ENCODE measurements around the gene CDH13. TPM values are rescaled to one million over a fixed set of nuclear protein-coding genes. Genes with fewer than 3 reads are reported as not detected.

Gene CDH13
- total RNA-seq, 1 donor, result 102 TPM

- Histone ChIP-seq H3K4me2 (ENCODE audit: insufficient read depth, low read length) (no peak overlapping the region), H2AFZ (ENCODE audit: low read length) (no peak overlapping the region), H3K27me3 (ENCODE audit: insufficient read depth, low read length) (no peaks in the 10 kb centered on the region), H3K4me1 (ENCODE audit: insufficient read depth, low read length) (no peaks in the 10 kb centered on the region), H3K27ac (ENCODE audit: low read depth, low read length) (no peak overlapping the region), H3K79me2 (ENCODE audit: insufficient read depth, low read length) (no peaks in the 10 kb centered on the region), H3K4me3 (ENCODE audit: insufficient read depth, low read length) (no peak overlapping the region), H3K36me3 (ENCODE audit: insufficient read depth, low read length) (no peaks in the 10 kb centered on the region), H4K20me1 (ENCODE audit: insufficient read depth, low read length) (no peaks in the 10 kb centered on the region), H3K9me3 (ENCODE audit: low read depth, low read length) (peaks cover 2% of the 10 kb centered on the region)
- no peak for DNase-seq (ENCODE audit: insufficient read length, low spot score, missing footprints)
- no peak for TF ChIP-seq CTCF (IDR thresholded peaks at IDR 0.05; ENCODE audit: extremely low read depth, low read depth, low read length)
Measured at GRCh38 chr16:83789642-83790401, 1163.1 kb downstream of the CDH13 start.

GRCh38 chr16:83791916-83792315 is 1165.1 kb downstream of the CDH13 start:
- no peaks in the 10 kb centered on the region for H3K4me1 ChIP-seq (ENCODE audit: insufficient read depth, low read length)
- no peak for TF ChIP-seq CTCF (IDR thresholded peaks at IDR 0.05; ENCODE audit: extremely low read depth, low read depth, low read length)
- H3K27me3 ChIP-seq (ENCODE audit: insufficient read depth, low read length), result no peaks in the 10 kb centered on the region
- H3K79me2 ChIP-seq (ENCODE audit: insufficient read depth, low read length), result no peaks in the 10 kb centered on the region
- H2AFZ ChIP-seq (ENCODE audit: low read length), result no peak overlapping the region
- H3K4me2 ChIP-seq (ENCODE audit: insufficient read depth, low read length), result no peak overlapping the region
- H3K36me3 ChIP-seq (ENCODE audit: insufficient read depth, low read length), result no peaks in the 10 kb centered on the region
- no peak overlapping the region for H3K27ac ChIP-seq (ENCODE audit: low read depth, low read length)
- no peak overlapping the region for H3K4me3 ChIP-seq (ENCODE audit: insufficient read depth, low read length)
- no peaks in the 10 kb centered on the region for H4K20me1 ChIP-seq (ENCODE audit: insufficient read depth, low read length)
- no peak for DNase-seq (ENCODE audit: insufficient read length, low spot score, missing footprints)
- H3K9me3 ChIP-seq (ENCODE audit: low read depth, low read length), result peaks cover 2% of the 10 kb centered on the region

DNA sequence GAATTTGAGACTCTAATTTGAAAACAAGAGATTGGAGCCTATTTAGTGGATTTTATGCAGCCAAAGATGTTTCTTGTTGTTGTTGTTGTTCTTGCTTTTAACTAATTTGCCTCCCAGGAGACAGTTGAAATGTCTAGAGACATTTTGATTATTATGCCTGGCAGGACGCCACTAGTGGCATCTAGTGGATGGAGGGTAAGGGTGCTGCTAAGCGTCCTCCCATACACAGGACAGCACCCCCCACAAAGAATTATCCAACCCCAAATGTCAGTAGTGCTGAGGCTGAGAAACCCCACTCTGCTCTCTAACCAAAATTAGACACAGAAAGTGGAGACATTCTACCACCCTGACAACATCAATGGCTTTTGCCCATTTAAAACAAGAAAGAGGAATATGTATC is 1165.6 kb downstream of the CDH13 start:
- TF ChIP-seq CTCF (IDR thresholded peaks at IDR 0.05; ENCODE audit: extremely low read depth, low read depth, low read length), result no peak
- Histone ChIP-seq H3K27ac (ENCODE audit: low read depth, low read length) (no peak overlapping the region), H3K4me2 (ENCODE audit: insufficient read depth, low read length) (no peak overlapping the region), H3K79me2 (ENCODE audit: insufficient read depth, low read length) (no peaks in the 10 kb centered on the region), H3K36me3 (ENCODE audit: insufficient read depth, low read length) (no peaks in the 10 kb centered on the region), H3K4me1 (ENCODE audit: insufficient read depth, low read length) (no peaks in the 10 kb centered on the region), H3K9me3 (ENCODE audit: low read depth, low read length) (peaks cover 2% of the 10 kb centered on the region), H3K27me3 (ENCODE audit: insufficient read depth, low read length) (no peaks in the 10 kb centered on the region), H3K4me3 (ENCODE audit: insufficient read depth, low read length) (no peak overlapping the region), H4K20me1 (ENCODE audit: insufficient read depth, low read length) (no peaks in the 10 kb centered on the region), H2AFZ (ENCODE audit: low read length) (no peak overlapping the region)
- no peak for DNase-seq (ENCODE audit: insufficient read length, low spot score, missing footprints)

DNA sequence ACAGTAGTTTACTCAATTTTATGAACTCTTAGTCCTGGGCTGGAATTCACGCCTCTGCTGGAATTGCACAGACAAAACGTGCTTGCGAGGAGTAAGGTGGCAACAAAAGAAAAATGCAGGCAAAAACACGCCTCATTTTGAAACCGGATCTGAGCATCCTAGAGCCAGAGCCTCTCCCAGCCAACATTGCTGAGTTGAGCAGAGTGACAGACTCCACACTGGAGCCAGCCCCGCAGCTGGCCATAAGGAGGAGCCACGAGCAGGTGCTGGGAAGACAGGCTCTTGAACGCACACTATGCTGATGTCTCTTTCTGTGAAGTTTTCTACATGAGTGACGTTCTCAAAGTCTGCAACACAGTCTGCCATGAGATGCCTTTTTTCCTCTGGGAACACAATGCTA is 1166.4 kb downstream of the CDH13 start:
- no peak for DNase-seq (ENCODE audit: insufficient read length, low spot score, missing footprints)
- TF ChIP-seq CTCF (IDR thresholded peaks at IDR 0.05; ENCODE audit: extremely low read depth, low read depth, low read length), result no peak

More for the DNA sequence above, 1166.4 kb downstream of the CDH13 start:
- Histone ChIP-seq H4K20me1 (ENCODE audit: insufficient read depth, low read length) (no peaks in the 10 kb centered on the region), H3K27ac (ENCODE audit: low read depth, low read length) (no peak overlapping the region), H3K9me3 (ENCODE audit: low read depth, low read length) (peaks cover 2% of the 10 kb centered on the region), H3K4me1 (ENCODE audit: insufficient read depth, low read length) (no peaks in the 10 kb centered on the region), H3K36me3 (ENCODE audit: insufficient read depth, low read length) (no peaks in the 10 kb centered on the region), H3K4me2 (ENCODE audit: insufficient read depth, low read length) (no peak overlapping the region), H2AFZ (ENCODE audit: low read length) (no peak overlapping the region), H3K79me2 (ENCODE audit: insufficient read depth, low read length) (no peaks in the 10 kb centered on the region), H3K4me3 (ENCODE audit: insufficient read depth, low read length) (no peak overlapping the region), H3K27me3 (ENCODE audit: insufficient read depth, low read length) (no peaks in the 10 kb centered on the region)
